Loucy (cell line): ENCODE measurements around the gene CAMTA1.

Experiments used
- H2AFZ ChIP-seq: fragments of 200-600 bp; sonication (generic); 2 replicates; pipeline ENCODE4 v1.6.0; 2016; ENCODE audit warnings: antibody characterized with exemption, mild to moderate bottlenecking, low read length, moderate library complexity
- H3F3A ChIP-seq: fragments of 200-600 bp; 2 replicates; pipeline ENCODE4 v1.6.0; 2016; ENCODE audit warnings: antibody characterized with exemption, low read depth, mild to moderate bottlenecking
- H3K27me3 ChIP-seq: fragments of 200-600 bp; sonication (generic); 2 replicates; pipeline ENCODE4 v1.6.1; 2014; ENCODE audit warnings: low read length, mild to moderate bottlenecking; ENCODE audit not compliant: insufficient read depth, poor library complexity, severe bottlenecking
- H3K36me3 ChIP-seq: fragments of 200-600 bp; sonication (generic); 2 replicates; pipeline ENCODE4 v1.6.1; 2016; ENCODE audit warnings: low read length; ENCODE audit not compliant: insufficient read depth
- H3K4me1 ChIP-seq: fragments of 200-600 bp; sonication (generic); 2 replicates; pipeline ENCODE4 v1.5.1; 2014; ENCODE audit warnings: low read length, mild to moderate bottlenecking; ENCODE audit not compliant: insufficient read depth, poor library complexity, severe bottlenecking
- H3K4me2 ChIP-seq: fragments of 200-600 bp; sonication (generic); 2 replicates; pipeline ENCODE4 v1.6.0; 2014; ENCODE audit warnings: antibody characterized with exemption, low read length, low read depth, mild to moderate bottlenecking; ENCODE audit not compliant: poor library complexity, severe bottlenecking
- H3K4me3 ChIP-seq: fragments of 200-600 bp; sonication (generic); 2 replicates; pipeline ENCODE4 v1.5.1; 2014; ENCODE audit warnings: low read length, mild to moderate bottlenecking, mixed read lengths; ENCODE audit not compliant: poor library complexity, severe bottlenecking
- H3K79me2 ChIP-seq: fragments of 200-600 bp; sonication (generic); 2 replicates; pipeline ENCODE4 v1.6.1; 2014; ENCODE audit warnings: low read length; ENCODE audit not compliant: insufficient read depth
- H3K9ac ChIP-seq: fragments of 200-600 bp; sonication (generic); 2 replicates; pipeline ENCODE4 v1.6.0; 2014; ENCODE audit warnings: mild to moderate bottlenecking, low read depth, low read length, moderate library complexity; ENCODE audit not compliant: poor library complexity, severe bottlenecking
- H3K9me2 ChIP-seq: fragments of 200-600 bp; sonication (generic); replicated peaks from 2 replicates; pipeline ENCODE4 v1.6.1; 2016; ENCODE audit warnings: low read depth, low read length, mixed read lengths
- H3K9me3 ChIP-seq: fragments of 200-600 bp; sonication (generic); 2 replicates; pipeline ENCODE4 v1.6.1; 2014; ENCODE audit warnings: mild to moderate bottlenecking, antibody characterized with exemption, low read length, low read depth; ENCODE audit not compliant: insufficient read depth
- H4K20me1 ChIP-seq: fragments of 200-600 bp; sonication (generic); 2 replicates; pipeline ENCODE4 v1.6.0; 2014; ENCODE audit warnings: antibody characterized with exemption, low read length, mild to moderate bottlenecking; ENCODE audit not compliant: insufficient read depth, poor library complexity, severe bottlenecking
- EZH2phosphoT487 ChIP-seq: fragments of 200-600 bp; IDR thresholded peaks from 2 replicates; pipeline ENCODE4 v1.6.1; 2018; ENCODE audit warnings: antibody characterized with exemption, mild to moderate bottlenecking, moderate library complexity, borderline replicate concordance
- TF ChIP-seq, protein P1 (sequence below): fragments of 200-600 bp; sonication (generic); conservative IDR thresholded peaks from 2 replicates; pipeline ENCODE4 v1.5.1; 2014; ENCODE audit warnings: mild to moderate bottlenecking, antibody characterized with exemption, low read length

The CAMTA1 gene

DNA sequence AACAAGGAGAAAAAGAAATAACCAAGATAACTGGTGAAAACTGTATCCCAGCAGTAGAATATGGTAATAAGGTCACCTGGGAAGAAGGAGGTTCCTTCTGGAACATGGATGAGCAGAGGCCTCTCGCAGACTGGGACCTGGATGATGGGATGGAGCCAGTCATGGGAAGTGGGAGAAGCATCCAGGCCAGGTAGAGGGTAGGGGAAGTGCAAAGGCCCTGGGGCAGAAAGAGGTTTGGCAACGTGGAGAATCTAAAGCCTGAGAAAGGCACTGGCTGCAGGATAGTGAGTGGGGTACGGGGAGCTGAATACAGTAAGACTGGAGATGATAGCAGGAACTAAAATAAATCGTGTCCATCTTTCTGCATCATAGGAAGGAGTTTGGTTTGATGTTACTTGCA is 889.7 kb downstream of the CAMTA1 start:
- Histone ChIP-seq H3F3A (no peaks in the 10 kb centered on the region), H3K79me2 (no peaks in the 10 kb centered on the region), H3K4me3 (no peak overlapping the region), H3K36me3 (no peaks in the 10 kb centered on the region), H3K9ac (no peak overlapping the region), H3K4me2 (no peak overlapping the region), H4K20me1 (no peaks in the 10 kb centered on the region), H3K9me2 (no peaks in the 10 kb centered on the region), H3K27me3 (no peaks in the 10 kb centered on the region), H2AFZ (no peak overlapping the region), H3K9me3 (no peaks in the 10 kb centered on the region), H3K4me1 (peaks cover 7% of the 10 kb centered on the region)
- TF ChIP-seq, protein P1, sequence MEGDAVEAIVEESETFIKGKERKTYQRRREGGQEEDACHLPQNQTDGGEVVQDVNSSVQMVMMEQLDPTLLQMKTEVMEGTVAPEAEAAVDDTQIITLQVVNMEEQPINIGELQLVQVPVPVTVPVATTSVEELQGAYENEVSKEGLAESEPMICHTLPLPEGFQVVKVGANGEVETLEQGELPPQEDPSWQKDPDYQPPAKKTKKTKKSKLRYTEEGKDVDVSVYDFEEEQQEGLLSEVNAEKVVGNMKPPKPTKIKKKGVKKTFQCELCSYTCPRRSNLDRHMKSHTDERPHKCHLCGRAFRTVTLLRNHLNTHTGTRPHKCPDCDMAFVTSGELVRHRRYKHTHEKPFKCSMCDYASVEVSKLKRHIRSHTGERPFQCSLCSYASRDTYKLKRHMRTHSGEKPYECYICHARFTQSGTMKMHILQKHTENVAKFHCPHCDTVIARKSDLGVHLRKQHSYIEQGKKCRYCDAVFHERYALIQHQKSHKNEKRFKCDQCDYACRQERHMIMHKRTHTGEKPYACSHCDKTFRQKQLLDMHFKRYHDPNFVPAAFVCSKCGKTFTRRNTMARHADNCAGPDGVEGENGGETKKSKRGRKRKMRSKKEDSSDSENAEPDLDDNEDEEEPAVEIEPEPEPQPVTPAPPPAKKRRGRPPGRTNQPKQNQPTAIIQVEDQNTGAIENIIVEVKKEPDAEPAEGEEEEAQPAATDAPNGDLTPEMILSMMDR = no peak
- no peak for TF ChIP-seq EZH2phosphoT487

GRCh38 chr1:7675431-7676273 is 890.4 kb downstream of the CAMTA1 start:
- H3K4me1 ChIP-seq = peaks cover 7% of the 10 kb centered on the region
- no peaks in the 10 kb centered on the region for H3K9me2 ChIP-seq
- H3K9ac ChIP-seq = no peak overlapping the region
- H3F3A ChIP-seq = no peaks in the 10 kb centered on the region
- H3K9me3 ChIP-seq = no peaks in the 10 kb centered on the region
- H3K79me2 ChIP-seq = no peaks in the 10 kb centered on the region
- H3K36me3 ChIP-seq = no peaks in the 10 kb centered on the region
- H3K4me2 ChIP-seq = no peak overlapping the region
- H3K4me3 ChIP-seq = no peak overlapping the region
- no peaks in the 10 kb centered on the region for H3K27me3 ChIP-seq
- TF ChIP-seq, protein P1 = no peak
- no peak for TF ChIP-seq EZH2phosphoT487
- H4K20me1 ChIP-seq = no peaks in the 10 kb centered on the region
- H2AFZ ChIP-seq = no peak overlapping the region

- Histone ChIP-seq H4K20me1 (no peaks in the 10 kb centered on the region), H2AFZ (no peak overlapping the region), H3K4me1 (peaks cover 7% of the 10 kb centered on the region), H3K9me2 (no peaks in the 10 kb centered on the region), H3K4me2 (no peak overlapping the region), H3K9me3 (no peaks in the 10 kb centered on the region), H3K36me3 (no peaks in the 10 kb centered on the region), H3K79me2 (no peaks in the 10 kb centered on the region), H3K9ac (no peak overlapping the region), H3K4me3 (no peak overlapping the region), H3F3A (no peaks in the 10 kb centered on the region), H3K27me3 (no peaks in the 10 kb centered on the region)
- TF ChIP-seq, protein P1 = no peak
- TF ChIP-seq EZH2phosphoT487 = no peak
Measured at GRCh38 chr1:7676274-7676945, 891.2 kb downstream of the CAMTA1 start.
